Inferior parietal cortex (tissue), 1 donor: ENCODE measurements around the gene LGALS7B.
"Not testable (repeated sequence)": the region's sequence is repeated elsewhere in the genome, so short reads cannot be mapped to it uniquely, and the experiment has no call there.

Source experiments
- DNase-seq: peaks from one replicate; pipeline ENCODE4 v3.0.0-alpha.2; 2016; ENCODE audit errors: extremely low spot score

LGALS7B gene

DNA sequence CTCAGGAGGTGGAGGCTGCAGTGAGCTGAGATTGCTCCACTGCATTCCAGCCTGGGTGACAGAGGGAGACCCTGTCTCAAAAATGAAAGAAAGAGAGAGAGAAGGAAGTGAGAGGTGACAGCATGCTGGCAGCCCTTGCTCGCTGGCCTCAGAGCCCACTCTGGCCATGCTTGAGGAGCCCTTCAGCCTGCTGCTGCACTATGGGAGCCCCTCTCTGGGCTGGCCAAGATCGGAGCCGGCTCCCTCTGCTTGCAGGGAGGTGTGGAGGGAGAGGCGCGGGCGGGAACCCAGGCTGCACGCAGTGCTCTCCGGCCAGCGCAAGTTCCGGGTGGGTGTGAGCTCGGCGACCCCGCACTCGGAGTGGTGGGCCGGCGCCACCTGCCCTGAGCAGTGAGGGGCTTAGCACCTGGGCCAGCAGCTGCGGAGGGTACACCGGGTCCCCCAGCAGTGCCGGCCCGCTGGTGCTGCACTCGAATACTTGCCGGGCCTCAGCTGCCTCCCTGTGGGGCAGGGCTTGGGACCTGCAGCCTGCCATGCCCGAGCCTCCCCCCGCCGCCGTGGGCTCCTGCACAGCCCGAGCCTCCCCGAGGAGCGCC, 32.3 kb downstream of the LGALS7B start:
- not testable (repeated sequence) for DNase-seq

DNA sequence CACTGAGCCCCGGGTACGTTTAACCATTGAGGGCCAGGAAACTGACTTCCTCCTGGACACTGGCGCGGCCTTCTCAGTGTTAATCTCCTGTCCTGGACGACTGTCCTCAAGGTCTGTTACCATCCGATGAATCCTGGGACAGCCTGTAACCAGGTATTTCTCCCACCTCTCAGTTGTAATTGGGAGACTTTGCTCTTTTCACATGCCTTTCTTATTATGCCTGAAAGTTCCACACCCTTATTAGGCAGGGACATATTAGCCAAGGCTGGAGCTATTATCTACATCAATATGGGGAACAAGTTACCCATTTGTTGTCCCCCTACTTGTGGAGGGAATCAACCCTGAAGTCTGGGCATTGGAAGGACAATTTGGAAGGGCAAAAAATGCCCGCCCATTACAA, 36.9 kb downstream of the LGALS7B start:
- DNase-seq: not testable (repeated sequence)

DNA sequence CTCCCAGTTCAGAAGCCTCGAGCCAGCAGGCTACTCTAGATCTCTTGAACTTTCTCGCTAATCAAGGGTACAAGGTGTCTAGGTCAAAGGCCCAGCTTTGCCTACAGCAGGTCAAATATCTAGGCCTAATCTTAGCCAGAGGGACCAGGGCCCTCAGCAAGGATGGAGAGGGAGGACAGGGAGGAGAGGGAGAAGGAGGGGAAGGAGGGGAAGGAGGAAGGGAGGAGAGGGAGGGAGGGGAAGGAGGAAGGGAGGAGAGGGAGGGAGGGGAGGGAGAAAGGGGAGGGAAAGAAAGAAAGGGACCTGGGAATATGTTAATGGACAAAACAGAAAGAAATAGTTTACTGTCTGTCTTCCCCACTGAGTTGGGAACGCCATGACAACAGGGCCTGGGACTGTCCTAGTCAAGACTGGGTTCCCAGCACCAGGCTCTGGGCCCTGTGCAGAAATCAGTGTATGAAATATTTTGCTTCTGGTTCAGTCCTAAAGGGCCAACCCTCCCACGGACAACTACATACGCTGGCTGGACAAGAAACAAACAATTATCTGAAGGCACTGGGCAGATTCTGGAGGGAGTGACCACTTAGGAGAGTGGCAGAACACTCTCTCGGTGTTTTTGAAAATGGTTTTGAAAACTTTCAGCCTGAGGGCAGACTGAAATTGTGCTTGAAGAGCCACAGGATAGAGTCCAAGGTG, 38.0 kb downstream of the LGALS7B start:
- no peak for DNase-seq

DNA sequence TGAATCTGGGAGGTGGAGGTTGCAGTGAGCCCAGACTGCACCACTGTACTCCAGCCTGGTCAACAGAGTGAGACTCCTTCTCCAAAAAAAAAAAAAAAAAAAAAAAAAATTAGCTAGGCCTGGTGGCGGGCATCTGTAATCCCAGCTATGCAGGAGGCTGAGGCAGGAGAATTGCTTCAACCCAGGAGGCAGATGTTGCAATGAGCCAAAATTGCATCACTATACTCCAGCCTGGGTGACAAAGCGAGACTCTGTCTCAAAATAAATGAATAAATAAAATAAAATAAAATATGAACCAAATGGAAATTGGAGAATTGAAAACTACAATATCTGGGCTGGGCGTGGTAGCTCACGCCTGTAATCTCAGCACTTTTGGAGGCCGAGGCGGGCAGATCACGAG, 40.2 kb downstream of the LGALS7B start:
- DNase-seq: not testable (repeated sequence)

DNA sequence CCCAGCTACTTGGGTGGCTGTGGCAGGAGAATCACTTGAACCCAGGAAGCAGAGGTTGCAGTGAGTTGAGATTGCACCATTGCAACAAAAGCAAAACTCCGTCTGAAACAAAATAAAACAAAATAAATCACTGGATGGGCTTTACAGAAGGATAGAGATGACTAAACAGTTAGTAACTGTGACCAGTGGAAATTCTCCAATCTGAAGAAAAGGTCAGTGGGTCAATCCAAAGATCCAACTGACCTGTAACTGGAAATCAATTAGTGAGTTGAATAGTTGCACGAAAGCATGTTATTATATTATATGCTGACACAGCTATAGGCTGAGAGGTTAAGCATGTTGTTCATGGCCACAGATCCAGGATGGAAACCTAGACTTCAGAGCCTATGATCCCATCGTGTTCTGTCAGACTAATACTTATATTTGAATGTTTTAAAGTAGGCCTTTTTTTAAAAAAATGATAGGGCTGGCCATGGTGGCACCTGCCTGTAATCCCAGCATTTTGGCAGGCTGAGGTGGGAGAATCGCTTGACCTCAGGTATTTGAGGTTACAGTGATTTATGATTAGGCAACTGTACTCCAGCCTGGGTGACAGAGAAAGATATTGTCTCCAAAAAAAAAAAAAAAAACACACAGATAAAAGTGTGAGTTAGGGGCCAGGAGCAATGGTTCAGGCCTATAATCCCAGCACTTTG, 41.2 kb downstream of the LGALS7B start:
- no peak for DNase-seq

DNA sequence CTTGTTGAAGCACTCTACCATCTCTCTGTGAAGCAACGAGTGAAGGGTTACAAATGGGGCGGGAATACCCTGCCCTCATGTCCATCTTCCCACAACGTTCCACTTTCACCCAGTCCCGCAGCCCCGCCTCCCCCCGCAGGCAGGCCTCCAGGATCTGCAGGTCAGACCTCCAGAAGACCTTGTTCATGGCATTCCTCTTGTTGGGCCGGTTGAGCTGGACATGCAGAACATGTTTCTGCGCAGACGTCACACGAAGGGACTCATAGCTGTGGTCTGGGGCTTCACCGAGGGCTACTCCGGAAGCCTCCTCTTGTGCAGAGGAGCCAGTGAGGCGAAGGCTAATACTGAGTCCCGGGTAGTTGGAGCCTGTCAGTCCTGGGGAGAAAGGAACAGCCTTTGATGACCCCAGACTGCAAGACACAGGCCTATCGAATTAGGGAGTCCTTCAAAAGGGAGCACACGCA, 42.2 kb downstream of the LGALS7B start:
- peak; percentile 5 for DNase-seq

DNA sequence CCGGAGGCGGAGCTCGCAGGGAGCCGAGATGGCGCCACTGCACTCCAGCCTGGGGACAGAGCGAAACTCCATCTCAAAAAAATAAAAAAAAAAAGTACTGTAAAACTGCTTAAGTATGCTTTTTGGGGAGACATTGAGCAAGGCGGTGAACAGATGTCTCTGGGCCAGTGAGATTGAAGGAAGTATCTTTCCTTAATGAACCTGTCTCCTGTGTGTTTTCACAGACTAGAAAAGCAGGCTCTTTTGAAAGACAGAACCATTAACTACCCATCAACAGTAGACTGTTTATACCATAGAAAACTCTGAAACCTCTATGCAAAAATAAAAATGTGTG, 44.1 kb downstream of the LGALS7B start:
- no peak for DNase-seq

DNA sequence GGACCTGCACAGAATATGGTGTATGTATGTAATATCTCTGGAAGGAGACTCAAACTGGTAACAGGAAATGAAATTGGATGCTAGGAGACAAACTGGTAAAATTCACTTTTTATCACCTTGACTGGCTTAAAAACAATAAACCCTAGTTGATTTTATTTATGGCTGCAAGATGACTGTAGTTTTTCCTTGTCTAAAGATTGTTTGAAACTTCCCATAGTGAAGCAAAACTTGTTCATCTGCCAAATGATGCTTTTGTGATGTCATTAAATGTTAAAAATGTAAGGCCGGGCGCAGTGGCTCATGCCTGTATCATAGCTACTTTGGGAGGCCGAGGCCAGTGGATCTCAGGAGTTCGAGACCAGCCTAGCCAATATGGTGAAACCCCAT, 45.1 kb downstream of the LGALS7B start:
- no peak for DNase-seq

DNA sequence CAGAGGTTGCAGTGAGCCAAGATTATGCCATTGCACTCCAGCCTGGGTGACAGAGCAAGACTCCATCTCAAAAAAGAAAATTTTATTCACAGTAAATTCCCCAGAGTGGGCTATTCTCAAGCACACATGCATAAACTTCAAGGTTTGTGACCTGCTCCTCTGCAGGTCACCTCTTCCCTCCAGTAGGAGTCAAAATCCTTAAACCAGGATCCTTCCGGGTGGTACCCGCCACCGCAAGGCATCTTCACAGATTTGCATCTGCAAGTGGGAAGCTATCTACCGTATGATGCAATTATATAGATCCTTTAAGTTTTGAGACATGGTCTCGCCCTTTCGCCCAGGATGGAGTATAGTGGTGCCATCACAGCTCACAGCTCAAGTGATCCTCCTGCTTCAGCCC, 45.6 kb downstream of the LGALS7B start:
- DNase-seq: no peak

DNA sequence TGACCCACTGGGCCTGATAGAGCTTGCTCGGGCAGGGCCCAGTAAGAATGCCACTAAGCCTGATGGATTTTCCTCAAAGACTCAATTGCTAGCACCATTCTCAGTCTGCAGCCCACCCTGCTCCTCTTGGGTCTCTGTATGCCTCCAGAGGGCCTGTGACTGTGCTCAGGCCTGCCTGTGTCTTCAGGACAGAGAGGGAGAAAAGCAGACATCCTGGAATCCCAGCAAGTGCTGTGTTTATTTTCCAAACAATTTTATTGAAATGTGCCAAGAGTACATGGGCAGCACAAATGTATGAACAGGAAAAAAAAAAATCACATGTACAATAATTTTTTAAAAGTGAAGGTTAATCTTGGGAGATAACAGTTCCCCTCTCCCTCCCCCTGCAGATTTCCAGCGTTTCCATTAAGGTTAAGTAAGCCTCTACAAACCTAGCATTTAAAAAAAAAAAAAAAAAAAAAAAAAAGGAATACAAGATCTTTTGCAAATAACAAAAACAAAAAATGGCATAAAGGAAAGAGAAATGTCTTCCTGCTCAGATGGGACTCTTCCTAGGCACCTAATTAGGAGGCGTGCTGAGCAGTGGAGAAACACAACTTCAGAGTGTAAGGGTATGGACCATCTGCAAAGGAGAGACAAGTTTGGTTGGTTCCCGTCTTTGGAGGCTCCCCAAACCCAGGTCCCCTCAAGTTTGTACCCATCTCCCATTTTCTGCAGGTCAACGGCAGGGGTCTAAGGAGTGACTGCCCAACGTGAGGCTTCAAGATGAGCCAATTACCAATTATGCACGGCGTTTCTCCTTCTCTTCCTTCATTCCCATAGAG, 47.4 kb downstream of the LGALS7B start:
- no peak for DNase-seq

DNA sequence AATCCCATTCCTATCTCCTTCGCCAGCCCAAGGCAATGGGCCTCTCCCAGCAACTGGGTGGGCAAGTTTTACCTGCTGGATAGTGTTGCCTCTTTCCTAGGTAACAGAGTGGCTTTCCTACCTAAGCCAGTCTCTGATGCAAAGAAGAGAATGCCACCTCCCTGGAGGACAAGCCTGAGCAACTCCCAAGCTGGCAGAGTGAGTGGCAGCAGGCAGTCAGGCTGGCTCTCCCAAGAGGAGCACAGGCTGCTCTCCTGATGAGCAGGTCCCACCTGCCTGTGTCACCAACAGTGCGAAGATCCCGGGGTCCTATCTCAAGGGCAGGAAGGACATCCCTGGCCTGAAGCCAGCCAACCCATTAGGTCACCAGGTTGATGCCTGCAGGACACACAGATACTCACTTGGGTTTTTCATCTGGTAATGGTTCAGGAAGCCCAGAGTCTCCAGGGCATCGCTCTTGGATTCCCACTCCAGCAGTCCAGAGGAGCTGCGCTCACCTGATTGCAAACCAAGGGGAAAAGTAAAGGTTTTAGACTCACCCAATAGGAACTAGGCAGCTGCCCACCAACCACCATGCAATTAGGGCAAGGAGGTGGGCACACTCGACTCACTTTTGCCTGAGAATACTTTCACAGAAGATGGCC, 48.1 kb downstream of the LGALS7B start:
- DNase-seq: no peak

DNA sequence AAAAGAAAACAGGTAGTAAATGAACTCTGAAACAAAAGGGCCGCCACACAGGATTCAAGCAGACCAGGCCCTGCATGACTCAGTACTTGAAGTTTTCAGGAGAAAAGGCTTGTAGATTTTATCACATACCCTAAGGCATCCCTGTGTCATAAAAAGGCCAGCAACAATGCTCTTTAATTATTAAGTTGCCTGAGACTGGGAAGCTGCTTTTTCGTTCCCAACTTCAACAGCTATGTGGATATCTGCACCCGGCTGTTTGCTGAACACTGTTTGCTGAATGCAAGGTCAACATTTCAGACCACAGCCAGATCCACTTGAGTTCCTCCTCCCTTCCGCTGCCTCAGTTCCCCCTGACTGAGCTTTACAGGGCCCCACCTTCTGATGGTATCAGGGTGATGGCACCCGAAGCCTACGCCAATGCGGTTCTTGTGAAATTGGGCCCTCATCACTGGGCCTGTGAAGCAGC, 48.7 kb downstream of the LGALS7B start:
- DNase-seq: no peak

DNA sequence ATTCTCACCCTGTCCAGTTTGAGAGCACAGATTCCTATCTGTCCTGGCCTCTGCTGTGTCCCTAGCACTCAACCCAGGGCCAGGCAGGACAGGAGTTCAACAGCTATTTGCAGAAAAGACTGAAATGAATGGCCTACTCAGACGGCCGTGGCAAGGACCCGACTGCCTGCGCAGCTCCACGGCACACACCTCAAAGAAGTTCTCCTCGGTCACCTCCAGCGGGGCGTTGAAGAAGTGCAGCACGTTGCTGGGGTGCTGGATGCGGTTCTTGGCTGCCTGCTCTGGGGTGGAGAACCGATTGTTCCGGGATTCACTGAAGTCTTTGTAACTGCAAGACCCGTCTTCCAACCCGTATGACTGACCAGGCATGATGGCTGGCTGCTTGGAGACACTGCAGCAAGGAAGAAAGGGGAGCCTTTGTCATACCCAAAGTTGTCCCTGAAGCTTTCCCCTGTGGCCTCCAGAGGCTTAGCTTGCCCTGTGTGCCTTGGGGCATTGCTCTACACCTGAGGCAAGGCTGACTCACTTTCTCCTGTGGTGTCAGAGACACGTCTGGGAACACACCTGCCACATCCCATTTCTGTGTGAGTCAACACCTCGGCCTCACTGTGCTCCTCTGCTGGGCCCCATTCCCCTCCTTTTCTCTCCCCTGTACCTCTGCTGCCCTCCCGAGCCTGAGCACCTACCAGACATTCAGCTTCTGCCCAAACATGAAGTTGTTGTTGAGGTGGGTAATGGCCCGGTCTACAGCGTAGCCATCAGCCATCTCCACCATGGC, 49.4 kb downstream of the LGALS7B start:
- no peak for DNase-seq

DNA sequence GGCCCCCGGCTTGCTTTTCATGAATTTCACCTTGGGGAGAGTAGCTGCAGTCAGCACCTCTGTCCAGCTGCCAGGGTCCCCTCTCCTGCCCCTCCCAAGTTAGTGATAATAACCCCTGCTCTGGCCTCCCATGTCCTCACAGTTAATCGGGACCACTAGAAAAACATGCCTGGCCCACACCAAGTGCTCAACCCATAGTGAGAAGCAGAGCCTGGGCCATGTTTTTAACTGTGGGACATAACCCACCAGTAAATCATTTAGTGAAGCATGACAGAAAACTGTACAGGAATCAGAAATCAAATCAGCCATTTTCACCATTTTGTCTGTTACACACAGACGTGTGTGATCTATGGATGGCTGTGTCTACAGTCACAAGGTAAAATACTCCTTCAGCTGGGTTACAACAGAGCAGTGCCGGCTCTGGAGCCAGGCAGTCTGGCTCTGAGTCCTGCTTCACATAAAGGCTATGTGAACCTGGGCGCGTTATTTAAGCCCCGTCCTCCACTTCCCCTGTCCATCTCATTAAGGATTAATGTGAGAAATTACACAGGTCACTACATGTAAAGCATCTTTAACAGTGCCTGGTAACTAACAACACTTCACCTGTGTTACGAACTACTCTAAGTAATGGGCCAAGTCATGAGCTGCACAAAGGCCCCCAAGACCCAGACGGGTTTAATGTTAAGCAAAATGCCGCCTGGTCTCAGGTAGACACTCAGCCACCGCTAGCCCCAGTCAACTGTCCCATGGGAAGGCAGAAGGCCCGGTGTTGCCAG, 50.2 kb downstream of the LGALS7B start:
- DNase-seq: no peak

DNA sequence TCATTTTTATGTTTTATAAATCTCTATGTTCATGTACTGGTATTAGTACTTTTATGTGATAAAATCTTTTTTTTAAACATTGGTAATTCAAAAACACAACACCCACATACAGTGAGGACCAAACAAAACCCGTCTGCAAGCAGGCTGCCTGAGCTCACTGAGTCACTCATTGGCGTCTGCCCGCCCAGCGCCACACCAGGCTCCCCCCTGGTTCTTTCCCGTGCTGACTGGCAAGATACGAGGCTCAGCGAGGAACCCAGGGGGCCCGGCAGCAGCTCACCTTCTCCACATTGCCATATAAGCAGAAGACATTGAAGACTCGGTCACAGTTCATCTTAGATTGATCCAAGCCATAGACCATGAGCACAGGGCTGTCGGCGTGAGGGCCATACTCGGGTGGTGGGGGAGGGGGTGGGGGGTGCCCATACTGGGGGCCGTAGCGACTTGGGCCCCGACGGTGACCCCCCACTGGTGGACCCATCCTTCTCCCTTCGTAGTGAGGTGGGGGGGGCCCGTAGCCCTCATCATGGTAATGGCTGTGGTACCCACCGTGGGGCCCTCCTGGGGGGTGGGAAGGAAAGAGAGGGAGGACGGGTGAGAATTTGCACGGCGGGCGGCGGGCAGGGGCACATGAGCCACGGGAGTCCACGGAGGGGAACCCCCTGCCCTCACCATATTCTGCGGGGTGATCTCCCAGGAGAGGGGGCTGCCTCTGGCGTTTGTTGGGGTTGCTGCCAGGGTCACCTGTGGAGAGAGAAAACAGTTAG, 51.0 kb downstream of the LGALS7B start:
- DNase-seq: no peak

DNA sequence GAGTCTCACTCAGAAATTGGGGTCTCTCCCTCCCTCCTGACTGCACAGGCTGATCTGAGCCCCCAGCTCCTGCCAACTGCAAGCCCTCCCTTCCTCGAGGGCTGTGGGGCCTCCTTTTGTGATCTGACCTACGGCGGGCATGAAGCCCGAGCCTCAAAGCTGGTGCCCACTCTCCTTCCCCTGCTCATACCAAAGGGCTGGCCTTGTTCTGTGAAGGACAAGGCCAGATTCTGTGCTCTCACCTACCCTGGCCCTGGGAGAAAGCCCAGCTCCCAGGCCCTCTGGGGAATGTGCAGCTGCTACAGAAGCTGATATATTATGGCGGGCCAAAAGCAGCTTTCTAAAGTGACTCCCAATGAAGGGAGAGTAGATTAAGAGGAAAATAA, 51.6 kb downstream of the LGALS7B start:
- DNase-seq: no peak
